ENCODE data around the gene ZC3H12D.

ZC3H12D gene

DNA sequence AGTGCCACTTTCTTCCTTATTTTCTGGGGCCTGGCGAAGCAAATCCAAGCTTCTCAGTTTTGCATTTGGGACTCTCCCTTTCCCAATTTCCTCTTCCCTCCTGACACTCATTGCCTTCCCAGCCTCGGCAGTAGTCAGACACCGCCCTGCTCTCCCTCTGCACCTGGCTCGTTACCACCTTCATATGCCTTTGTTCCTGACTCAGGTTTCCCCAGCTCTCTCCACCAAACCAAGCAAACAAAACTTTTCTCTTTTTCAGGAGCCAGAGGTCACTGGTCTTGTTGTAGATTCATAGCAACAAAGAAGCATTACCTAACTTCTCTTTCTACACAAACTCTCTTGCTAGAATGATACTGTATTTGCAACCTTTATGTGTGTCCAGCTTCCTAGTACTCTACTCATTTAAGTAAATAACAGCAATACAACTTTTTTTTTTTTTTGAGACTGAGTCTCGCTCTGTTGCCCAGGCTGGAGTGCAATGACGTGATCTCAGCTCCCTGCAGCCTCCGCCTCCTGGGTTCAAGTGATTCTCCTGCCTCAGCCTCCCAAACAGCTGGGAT is 9.0 kb upstream of the ZC3H12D start:
- no peak for DNase-seq (ENCODE audit: low read depth)
- no peak overlapping the region for H3K4me3 ChIP-seq (ENCODE audit: low read depth, low read length)
- no peak for TF ChIP-seq CTCF (IDR thresholded peaks at IDR 0.05; ENCODE audit: low read depth, low read length, missing control alignments)

DNA sequence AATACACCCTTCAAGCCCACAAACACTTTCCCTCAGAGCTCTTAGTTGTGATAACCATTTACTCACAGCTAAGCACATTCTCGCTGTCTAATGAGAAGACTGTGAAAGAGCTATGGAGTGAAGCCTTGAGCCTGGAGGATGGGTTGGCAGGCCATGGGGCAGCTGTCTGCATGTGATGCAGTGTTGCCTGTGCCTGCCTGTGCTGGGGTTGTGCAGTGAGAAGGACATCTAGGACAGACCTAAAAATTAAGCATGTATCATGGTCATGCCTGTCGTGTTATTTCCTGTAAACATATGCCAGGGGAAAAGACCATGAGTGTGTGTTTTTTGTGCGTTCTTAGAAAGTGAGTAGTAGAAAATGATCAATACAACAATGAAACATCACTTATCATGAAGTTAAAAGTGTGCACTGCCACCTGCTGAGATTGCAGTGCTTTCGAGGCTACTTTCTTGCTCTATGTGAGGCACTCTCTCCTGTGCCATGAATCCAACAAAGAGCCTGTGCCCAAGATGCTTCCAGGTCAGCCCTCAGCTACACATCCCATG is 8.1 kb upstream of the ZC3H12D start:
- TF ChIP-seq CTCF (IDR thresholded peaks at IDR 0.05; ENCODE audit: low read depth, low read length, missing control alignments) = no peak
- DNase-seq (ENCODE audit: low read depth) = no peak

GRCh38 chr6:149489967-149490366 is 5.2 kb upstream of the ZC3H12D start:
- DNase-seq (ENCODE audit: low read depth) = no peak
- H3K4me3 ChIP-seq (ENCODE audit: low read depth, low read length) = no peak overlapping the region
- TF ChIP-seq CTCF (IDR thresholded peaks at IDR 0.05; ENCODE audit: low read depth, low read length, missing control alignments) = no peak

More for the DNA sequence above, 8.1 kb upstream of the ZC3H12D start:
- H3K4me3 ChIP-seq (ENCODE audit: low read depth, low read length) = no peak overlapping the region

DNA sequence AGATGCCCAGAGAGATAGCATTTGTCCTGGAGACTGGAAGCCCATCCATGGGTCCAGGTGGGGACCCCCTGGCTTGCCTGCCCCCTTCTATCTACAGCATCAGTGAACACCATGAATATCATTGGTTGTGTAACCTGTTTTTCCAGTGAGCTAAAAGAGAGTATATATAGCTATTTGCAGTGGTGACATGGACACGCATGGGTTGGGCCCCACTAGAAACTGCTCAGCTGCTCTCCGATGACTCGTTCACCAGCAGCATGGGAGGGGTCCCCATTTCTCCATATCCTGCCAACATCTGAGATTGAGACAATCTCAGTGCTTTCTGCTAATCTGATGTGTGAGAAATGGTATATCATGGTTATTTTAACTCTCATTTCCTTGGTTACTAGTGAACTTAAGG is 4.0 kb upstream of the ZC3H12D start:
- no peak for DNase-seq (ENCODE audit: low read depth)
- TF ChIP-seq CTCF (IDR thresholded peaks at IDR 0.05; ENCODE audit: low read depth, low read length, missing control alignments) = no peak
- no peak overlapping the region for H3K4me3 ChIP-seq (ENCODE audit: low read depth, low read length)

- DNase-seq (ENCODE audit: low read depth) = no peak
- H3K4me3 ChIP-seq (ENCODE audit: low read depth, low read length) = no peak overlapping the region
- TF ChIP-seq CTCF (IDR thresholded peaks at IDR 0.05; ENCODE audit: low read depth, low read length, missing control alignments) = no peak
These were observed 2.5 kb upstream of the ZC3H12D start for GRCh38 chr6:149487316-149487715.

DNA sequence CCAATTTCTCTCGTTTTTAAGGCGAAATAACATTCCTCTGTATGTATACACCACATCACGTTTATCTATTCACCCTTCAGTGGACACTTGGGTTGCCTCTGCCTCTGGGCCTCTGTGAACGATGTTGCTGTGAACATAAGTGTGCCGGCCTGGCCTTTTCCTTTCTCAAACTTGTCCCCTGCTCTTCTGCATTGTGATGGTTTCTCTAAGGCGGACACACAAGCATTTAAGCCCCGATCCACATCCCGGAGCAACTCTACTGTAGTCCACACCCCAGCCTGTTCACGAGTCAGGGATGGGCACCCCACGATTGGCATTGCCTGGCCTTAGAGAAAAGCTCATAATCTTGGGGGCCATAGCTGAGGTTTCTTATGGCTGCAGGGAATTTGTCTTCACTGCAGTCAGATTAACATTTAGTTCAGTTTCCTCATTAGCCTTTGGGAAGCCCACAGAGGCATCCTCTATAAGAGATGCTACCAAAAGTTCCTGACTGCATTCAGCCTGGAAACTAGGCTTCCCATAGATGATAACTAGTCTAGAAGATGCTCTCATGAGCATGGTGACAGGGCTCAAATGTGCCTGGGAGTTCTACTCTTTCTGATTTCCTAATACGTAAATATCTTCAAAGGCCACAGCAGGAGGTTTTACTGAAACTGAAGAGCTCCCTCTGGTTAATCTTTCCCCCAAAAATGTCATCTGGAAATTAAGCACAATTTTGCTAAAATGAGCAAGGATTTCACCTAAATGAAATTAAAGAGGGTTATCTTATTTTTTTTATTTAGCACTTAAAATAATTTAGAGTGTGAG is 762 bp downstream of the ZC3H12D start:
- no peak for DNase-seq (ENCODE audit: low read depth)
- peak overlapping the region; percentile 50 for H3K4me3 ChIP-seq (ENCODE audit: low read depth, low read length)
- no peak for TF ChIP-seq CTCF (IDR thresholded peaks at IDR 0.05; ENCODE audit: low read depth, low read length, missing control alignments)
